Osteoblast (primary cell): ENCODE results near the gene TULP1. TPM values are rescaled to one million over a fixed set of nuclear protein-coding genes. Genes with fewer than 3 reads are reported as not detected.
A peak's percentile ranks its signal among the peaks of the same experiment; 100 is the strongest.

Experiments
- DNase-seq: peaks from one replicate; pipeline ENCODE4 v3.0.0; 2011; ENCODE audit warnings: low spot score, mixed read lengths; ENCODE audit not compliant: insufficient read length; ENCODE audit errors: missing footprints
- H2AFZ ChIP-seq: 2 replicates; pipeline ENCODE4 v1.6.0; 2011; ENCODE audit warnings: mild to moderate bottlenecking, low read length
- H3K27ac ChIP-seq: 2 replicates; pipeline ENCODE4 v1.5.1; 2011; ENCODE audit warnings: mild to moderate bottlenecking, low read depth, low read length, moderate library complexity
- H3K27me3 ChIP-seq: 2 replicates; pipeline ENCODE4 v1.6.0; 2012; ENCODE audit warnings: mild to moderate bottlenecking, control low read depth, inconsistent platforms, low read length, moderate library complexity; ENCODE audit not compliant: insufficient read depth
- H3K36me3 ChIP-seq: 2 replicates; pipeline ENCODE4 v1.5.1; 2011; ENCODE audit warnings: mild to moderate bottlenecking, low read length, control low read depth, moderate library complexity; ENCODE audit not compliant: insufficient read depth
- H3K4me1 ChIP-seq: 2 replicates; pipeline ENCODE4 v1.5.1; 2011; ENCODE audit warnings: mild to moderate bottlenecking, low read length, control low read depth, moderate library complexity; ENCODE audit not compliant: insufficient read depth
- H3K4me2 ChIP-seq: 2 replicates; pipeline ENCODE4 v1.6.0; 2011; ENCODE audit warnings: mild to moderate bottlenecking, low read length; ENCODE audit not compliant: insufficient read depth
- H3K4me3 ChIP-seq: fragments of 200-600 bp; sonication (generic); 3 replicates; pipeline ENCODE4 v1.5.1; 2012; ENCODE audit warnings: mild to moderate bottlenecking, low read length, inconsistent platforms; ENCODE audit not compliant: insufficient read depth
- H3K79me2 ChIP-seq: 2 replicates; pipeline ENCODE4 v1.6.0; 2012; ENCODE audit warnings: mild to moderate bottlenecking, low read length, control low read depth, inconsistent platforms; ENCODE audit not compliant: insufficient read depth
- H3K9me3 ChIP-seq: 2 replicates; pipeline ENCODE4 v1.5.1; 2011; ENCODE audit warnings: low read depth, low read length, control low read depth
- H4K20me1 ChIP-seq: 2 replicates; pipeline ENCODE4 v1.6.0; 2012; ENCODE audit warnings: mild to moderate bottlenecking, low read length, control low read depth; ENCODE audit not compliant: insufficient read depth
- total RNA-seq: library from RNA; depleted of rRNA; stranded (reverse); fragments of >200 nt; gene quantifications from 2 replicates; pipeline ENCODE4 v1.2.3, GENCODE V29; 2012
- TF ChIP-seq, protein P1 (sequence below): IDR thresholded peaks from 2 replicates; pipeline ENCODE4 v1.5.1; 2011; ENCODE audit warnings: mild to moderate bottlenecking, low read depth, low read length, moderate library complexity; ENCODE audit errors: extremely low read depth

The TULP1 gene
- total RNA-seq, 1 donor = not detected

DNA sequence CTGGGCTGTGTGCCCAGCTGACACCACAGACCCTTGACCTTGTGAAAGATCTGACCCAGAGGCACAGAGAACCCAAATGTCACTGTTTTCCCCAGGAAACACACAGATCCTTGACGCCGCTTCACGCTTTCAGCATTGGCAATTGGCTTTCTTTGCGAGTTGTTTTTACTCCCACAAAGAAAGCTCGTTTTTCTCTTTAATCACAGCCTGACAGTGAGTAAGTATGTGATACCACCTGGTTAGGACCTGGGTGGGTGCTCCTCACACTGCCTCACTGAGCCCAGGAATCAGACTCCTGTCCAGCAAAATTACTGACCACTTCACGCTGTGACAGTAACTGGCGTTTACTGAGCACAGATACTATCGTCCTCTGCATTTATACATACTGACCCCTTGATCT, 31.5 kb downstream of the TULP1 start:
- H3K36me3 ChIP-seq = peaks cover 23% of the 10 kb centered on the region
- H3K4me3 ChIP-seq = no peak overlapping the region

DNA sequence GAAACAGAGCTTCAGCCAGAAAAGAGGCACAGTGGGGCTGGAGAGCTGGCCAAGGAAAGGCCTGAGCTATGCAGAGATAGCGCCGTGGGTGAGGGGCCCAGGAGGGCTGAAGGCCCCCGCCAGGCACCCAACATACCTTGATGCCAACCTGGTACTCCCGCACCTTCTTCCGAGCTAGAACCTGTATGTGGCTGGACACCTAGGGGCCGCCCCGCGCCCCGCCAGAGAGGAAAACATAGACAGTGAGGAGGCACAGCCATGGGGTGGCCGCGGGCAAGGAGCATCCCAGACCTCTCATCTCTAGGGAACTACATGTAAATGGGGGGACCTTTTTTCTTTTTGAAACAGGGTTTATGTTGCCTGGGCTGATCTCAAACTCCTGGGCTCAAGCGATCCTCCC, 32.5 kb downstream of the TULP1 start:
- peaks cover 12% of the 10 kb centered on the region for H3K79me2 ChIP-seq
- TF ChIP-seq, protein P1, sequence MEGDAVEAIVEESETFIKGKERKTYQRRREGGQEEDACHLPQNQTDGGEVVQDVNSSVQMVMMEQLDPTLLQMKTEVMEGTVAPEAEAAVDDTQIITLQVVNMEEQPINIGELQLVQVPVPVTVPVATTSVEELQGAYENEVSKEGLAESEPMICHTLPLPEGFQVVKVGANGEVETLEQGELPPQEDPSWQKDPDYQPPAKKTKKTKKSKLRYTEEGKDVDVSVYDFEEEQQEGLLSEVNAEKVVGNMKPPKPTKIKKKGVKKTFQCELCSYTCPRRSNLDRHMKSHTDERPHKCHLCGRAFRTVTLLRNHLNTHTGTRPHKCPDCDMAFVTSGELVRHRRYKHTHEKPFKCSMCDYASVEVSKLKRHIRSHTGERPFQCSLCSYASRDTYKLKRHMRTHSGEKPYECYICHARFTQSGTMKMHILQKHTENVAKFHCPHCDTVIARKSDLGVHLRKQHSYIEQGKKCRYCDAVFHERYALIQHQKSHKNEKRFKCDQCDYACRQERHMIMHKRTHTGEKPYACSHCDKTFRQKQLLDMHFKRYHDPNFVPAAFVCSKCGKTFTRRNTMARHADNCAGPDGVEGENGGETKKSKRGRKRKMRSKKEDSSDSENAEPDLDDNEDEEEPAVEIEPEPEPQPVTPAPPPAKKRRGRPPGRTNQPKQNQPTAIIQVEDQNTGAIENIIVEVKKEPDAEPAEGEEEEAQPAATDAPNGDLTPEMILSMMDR = no peak
- no peak overlapping the region for H3K4me3 ChIP-seq
- no peak overlapping the region for H3K4me2 ChIP-seq
- peaks cover 10% of the 10 kb centered on the region for H4K20me1 ChIP-seq
- no peaks in the 10 kb centered on the region for H3K9me3 ChIP-seq
- peaks cover 23% of the 10 kb centered on the region for H3K36me3 ChIP-seq
- no peaks in the 10 kb centered on the region for H3K27me3 ChIP-seq
- H2AFZ ChIP-seq = no peak overlapping the region
- DNase-seq = peak; percentile 31
- peaks cover 7% of the 10 kb centered on the region for H3K4me1 ChIP-seq
- H3K27ac ChIP-seq = no peak overlapping the region

More for the DNA sequence above, 31.5 kb downstream of the TULP1 start:
- no peak overlapping the region for H3K27ac ChIP-seq
- peaks cover 16% of the 10 kb centered on the region for H3K4me1 ChIP-seq
- DNase-seq = peak; percentile 23
- H3K4me2 ChIP-seq = no peak overlapping the region
- peaks cover 22% of the 10 kb centered on the region for H3K79me2 ChIP-seq
- no peaks in the 10 kb centered on the region for H3K27me3 ChIP-seq
- no peaks in the 10 kb centered on the region for H3K9me3 ChIP-seq
- TF ChIP-seq, protein P1 = no peak
- H2AFZ ChIP-seq = no peak overlapping the region
- peaks cover 11% of the 10 kb centered on the region for H4K20me1 ChIP-seq

DNA sequence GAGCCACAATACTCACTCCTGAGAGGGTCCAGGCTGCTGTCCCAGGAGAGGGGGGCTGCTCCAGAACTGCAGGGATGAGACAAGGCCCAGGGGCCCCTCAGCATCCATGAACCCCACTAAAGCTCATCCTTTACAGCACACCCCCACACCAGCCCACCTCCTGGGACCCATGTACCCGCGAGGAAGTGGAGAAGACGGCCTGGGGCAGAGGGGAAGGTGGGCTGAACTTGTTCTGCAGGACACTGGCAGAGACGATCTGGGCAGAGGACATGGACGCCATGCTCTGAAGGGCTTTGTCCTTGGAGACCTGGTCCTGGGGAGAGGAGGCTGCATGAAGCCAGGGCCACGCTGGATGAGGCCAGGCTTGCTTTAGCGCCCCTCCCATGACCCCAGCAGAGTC, 34.4 kb downstream of the TULP1 start:
- TF ChIP-seq, protein P1 = no peak
- Histone ChIP-seq H3K4me1 (no peaks in the 10 kb centered on the region), H3K79me2 (peaks cover 5% of the 10 kb centered on the region), H3K36me3 (peaks cover 35% of the 10 kb centered on the region), H3K9me3 (no peaks in the 10 kb centered on the region), H3K4me2 (no peak overlapping the region), H2AFZ (no peak overlapping the region), H3K4me3 (no peak overlapping the region), H4K20me1 (peaks cover 5% of the 10 kb centered on the region), H3K27me3 (no peaks in the 10 kb centered on the region), H3K27ac (no peak overlapping the region)
- DNase-seq = peak; percentile 73

DNA sequence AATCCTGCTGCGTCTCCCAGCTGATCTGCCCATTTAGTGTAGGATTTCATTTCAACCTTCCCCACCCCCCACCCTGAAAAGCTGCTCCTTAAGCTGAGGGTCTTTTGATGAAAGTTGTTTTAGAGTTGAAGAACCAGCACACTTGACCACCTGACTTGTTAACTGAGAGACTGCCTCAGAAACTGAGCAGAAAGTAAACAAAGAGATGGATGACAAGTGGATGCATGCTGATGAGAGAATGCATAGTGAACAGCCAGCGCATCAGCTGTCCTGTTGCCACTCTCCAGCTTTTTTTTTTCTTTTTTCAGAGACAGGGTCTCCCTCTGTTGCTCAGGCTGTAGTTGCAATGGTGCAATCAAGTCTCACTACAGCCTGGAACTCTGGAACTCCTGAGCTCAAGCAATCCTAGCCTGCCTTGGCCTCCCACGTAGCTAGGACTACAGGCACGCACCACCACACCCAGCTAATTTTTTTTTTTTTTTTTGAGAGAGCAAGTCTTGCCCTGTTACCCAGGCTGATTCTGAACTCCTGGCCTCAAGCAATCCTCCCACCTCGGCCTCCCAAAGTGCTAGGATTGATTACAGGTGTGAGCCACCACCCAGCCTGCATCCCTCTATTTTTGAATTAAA, 35.0 kb downstream of the TULP1 start:
- H3K36me3 ChIP-seq = peaks cover 33% of the 10 kb centered on the region

More for the DNA sequence above, 35.0 kb downstream of the TULP1 start:
- Histone ChIP-seq H2AFZ (no peak overlapping the region), H3K9me3 (no peaks in the 10 kb centered on the region), H4K20me1 (peaks cover 6% of the 10 kb centered on the region), H3K27ac (no peak overlapping the region), H3K4me3 (no peak overlapping the region), H3K79me2 (no peaks in the 10 kb centered on the region), H3K27me3 (no peaks in the 10 kb centered on the region), H3K4me2 (no peak overlapping the region), H3K4me1 (no peaks in the 10 kb centered on the region)
- TF ChIP-seq, protein P1 = no peak
- peak; percentile 51 for DNase-seq
